Body of pancreas (tissue), 4 donors: Measurements from ENCODE around the gene ADGRG3. TPM values are rescaled to one million over a fixed set of nuclear protein-coding genes. Genes with fewer than 3 reads are reported as not detected.

Experiments used
- ATAC-seq: fragments of 150-250 bp; one replicate; pipeline ENCODE4 v1.9.1; 2016
- DNase-seq, 4 donors: peaks; one replicate each; pipeline ENCODE4 v3.0.0-alpha.2; 2019
- H3K27ac ChIP-seq, 4 donors: fragments of 200-600 bp; sonication (generic); 1 replicate in 3 of 4; 2 replicates in 1 of 4; pipeline versions ENCODE4 v1.5.1 to v1.6.1; 2016 to 2019; ENCODE audit warnings: mild to moderate bottlenecking in 1 of 4, mixed read lengths in 1 of 4, moderate library complexity in 1 of 4
- H3K27me3 ChIP-seq, 2 donors: fragments of 200-600 bp; sonication (generic); one replicate each; pipeline ENCODE4 v1.6.0; 2016; ENCODE audit warnings: mild to moderate bottlenecking in 1 of 2
- H3K36me3 ChIP-seq, 2 donors: fragments of 200-600 bp; sonication (generic); replicated peaks in 1 of 2; 2 replicates each; pipeline ENCODE4 v1.5.1; 2016; ENCODE audit warnings: low read depth in 2 of 2; ENCODE audit not compliant: insufficient read depth in 1 of 2
- H3K4me1 ChIP-seq: fragments of 200-600 bp; sonication (generic); one replicate; pipeline ENCODE4 v1.6.0; 2016
- H3K4me3 ChIP-seq, 2 donors: fragments of 200-600 bp; sonication (generic); 1 replicate in 1 of 2; 2 replicates in 1 of 2; pipeline ENCODE4 v1.5.1; 2016 to 2019
- H3K9me3 ChIP-seq, 3 donors: fragments of 200-600 bp; sonication (generic); 1 replicate in 2 of 3; 2 replicates in 1 of 3; pipeline ENCODE4 v1.5.1; 2016
- POLR2A ChIP-seq, 3 donors: fragments of 450-650 bp; IDR thresholded peaks; one replicate each; pipeline ENCODE4 v1.6.1; 2016; ENCODE audit warnings: antibody characterized with exemption in 3 of 3, mild to moderate bottlenecking in 2 of 3
- WGBS, 2 donors: methylation state at CpG; one replicate each; pipeline ENCODE4 v1.1.5; 2017; 5-methylcytosine and 5-hydroxymethylcytosine counted together
- intact Hi-C: fragments of 100-400 bp; cut with DNase I; formaldehyde crosslinking; loops from one replicate; pipeline ENCODE4 v1.15.1; 2023
- total RNA-seq, 2 donors: library from RNA; depleted of rRNA; stranded (reverse); fragments of >200 nt; gene quantifications; one replicate each; pipeline ENCODE4 v1.1.0, GENCODE V29; 2016
- TF ChIP-seq, protein P1 (sequence below), 7 experiments: fragments of 450-650 bp in 4 of 7; fragments of 200-600 bp in 3 of 7; sonication (generic) in 3 of 7; IDR thresholded peaks; one replicate each; pipeline ENCODE4 v1.5.1; 2016 to 2019; ENCODE audit warnings: antibody characterized with exemption in 7 of 7

The ADGRG3 gene
- total RNA-seq, 2 donors from 2014 or later = 2.0 to 6.0 TPM

DNA sequence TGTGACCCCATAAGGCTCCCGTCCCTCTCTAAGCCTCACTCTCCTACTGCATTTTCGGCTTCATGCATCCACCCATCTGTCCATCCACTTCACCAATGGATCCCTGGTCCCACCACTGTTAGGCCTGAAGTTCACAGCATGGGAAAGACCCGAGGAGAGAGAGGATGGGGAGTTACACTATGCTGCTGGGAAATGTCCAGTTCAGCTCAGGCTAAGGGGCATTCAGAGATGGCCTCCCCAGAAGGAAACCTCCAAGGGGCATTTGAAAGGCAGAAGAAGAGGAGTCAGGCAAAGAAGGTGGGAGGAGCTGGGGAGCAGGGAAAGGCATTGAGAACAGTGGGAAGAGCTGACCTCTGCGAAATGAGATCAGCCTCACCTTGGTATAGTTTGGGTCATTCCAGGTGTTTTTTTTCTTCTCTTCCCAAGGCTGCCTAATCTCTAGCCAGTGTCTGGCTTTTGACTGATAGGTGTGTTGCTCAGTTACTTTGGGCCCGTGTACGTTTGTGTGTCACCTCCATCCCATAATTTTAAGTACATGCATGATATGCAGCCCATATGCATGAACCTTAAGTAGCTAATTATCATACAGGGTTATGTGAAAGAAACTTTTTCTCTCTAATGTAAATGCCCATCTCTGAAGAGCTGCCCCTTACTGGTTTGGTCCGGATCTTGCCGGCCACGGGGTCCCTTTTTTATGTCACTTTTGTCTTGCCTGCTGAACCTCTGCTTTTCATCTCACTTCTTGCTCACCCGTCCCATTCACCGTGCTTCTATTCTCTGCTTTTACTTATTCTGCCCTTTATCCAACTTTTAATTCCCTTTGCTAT is 14.9 kb downstream of the ADGRG3 start:
- intact Hi-C loops = no loop called here
- 66 to 70% methylated on average over 11 of the region's 11 CpGs for WGBS, 2 donors
- DNase-seq (no peak), ATAC-seq (peak; percentile 72)
- Histone ChIP-seq H3K4me1 (peaks cover 19% of the 10 kb centered on the region), H3K36me3 (no peaks in the 10 kb centered on the region), H3K27ac (peak overlapping the region in 1 of 4 donors; percentile 16), H3K27me3 (no peaks in the 10 kb centered on the region), H3K9me3 (no peaks in the 10 kb centered on the region), H3K4me3 (no peak overlapping the region)
- TF ChIP-seq POLR2A (IDR thresholded peaks at IDR 0.05) = no peak
- TF ChIP-seq, protein P1, sequence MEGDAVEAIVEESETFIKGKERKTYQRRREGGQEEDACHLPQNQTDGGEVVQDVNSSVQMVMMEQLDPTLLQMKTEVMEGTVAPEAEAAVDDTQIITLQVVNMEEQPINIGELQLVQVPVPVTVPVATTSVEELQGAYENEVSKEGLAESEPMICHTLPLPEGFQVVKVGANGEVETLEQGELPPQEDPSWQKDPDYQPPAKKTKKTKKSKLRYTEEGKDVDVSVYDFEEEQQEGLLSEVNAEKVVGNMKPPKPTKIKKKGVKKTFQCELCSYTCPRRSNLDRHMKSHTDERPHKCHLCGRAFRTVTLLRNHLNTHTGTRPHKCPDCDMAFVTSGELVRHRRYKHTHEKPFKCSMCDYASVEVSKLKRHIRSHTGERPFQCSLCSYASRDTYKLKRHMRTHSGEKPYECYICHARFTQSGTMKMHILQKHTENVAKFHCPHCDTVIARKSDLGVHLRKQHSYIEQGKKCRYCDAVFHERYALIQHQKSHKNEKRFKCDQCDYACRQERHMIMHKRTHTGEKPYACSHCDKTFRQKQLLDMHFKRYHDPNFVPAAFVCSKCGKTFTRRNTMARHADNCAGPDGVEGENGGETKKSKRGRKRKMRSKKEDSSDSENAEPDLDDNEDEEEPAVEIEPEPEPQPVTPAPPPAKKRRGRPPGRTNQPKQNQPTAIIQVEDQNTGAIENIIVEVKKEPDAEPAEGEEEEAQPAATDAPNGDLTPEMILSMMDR (IDR thresholded peaks at IDR 0.05) = no peak

DNA sequence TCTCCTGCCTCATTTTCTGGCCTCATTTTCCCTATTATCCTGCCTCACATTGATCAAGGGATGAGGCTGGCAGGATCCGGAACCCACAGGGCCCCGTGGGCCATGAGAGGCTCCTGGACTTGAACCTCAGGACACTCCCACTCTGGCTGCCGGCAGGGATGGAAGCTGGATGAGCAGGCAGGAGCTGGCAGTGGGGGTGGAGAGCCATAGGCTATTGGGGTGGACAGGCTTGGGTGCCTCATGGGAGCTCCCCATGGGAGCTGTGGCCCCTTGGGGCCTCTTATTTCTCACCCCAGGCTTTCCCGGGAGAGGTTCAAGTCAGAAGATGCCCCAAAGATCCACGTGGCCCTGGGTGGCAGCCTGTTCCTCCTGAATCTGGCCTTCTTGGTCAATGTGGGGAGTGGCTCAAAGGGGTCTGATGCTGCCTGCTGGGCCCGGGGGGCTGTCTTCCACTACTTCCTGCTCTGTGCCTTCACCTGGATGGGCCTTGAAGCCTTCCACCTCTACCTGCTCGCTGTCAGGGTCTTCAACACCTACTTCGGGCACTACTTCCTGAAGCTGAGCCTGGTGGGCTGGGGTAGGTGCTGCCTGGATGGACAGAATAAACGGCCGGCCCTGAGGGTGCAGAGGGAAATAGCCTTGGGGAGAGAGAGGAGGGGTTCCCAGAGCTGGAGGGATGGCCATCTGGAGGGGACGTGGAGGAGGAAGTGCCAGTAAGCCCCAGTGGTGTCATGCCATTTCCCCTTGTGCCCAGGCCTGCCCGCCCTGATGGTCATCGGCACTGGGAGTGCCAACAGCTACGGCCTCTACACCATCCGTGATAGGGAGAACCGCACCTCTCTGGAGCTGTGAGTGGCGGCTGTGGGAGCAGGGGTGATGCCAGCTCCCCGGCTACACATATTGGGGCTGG is 15.8 kb downstream of the ADGRG3 start:
- WGBS, 2 donors = 79 to 87% methylated on average over 15 to 18 of the region's 18 CpGs
- H3K4me1 ChIP-seq = peaks cover 21% of the 10 kb centered on the region
- DNase-seq (no peak), ATAC-seq (no peak)
- no peak overlapping the region for H3K27ac ChIP-seq
- no peaks in the 10 kb centered on the region for H3K36me3 ChIP-seq
- intact Hi-C loops = no loop called here
- TF ChIP-seq, protein P1 (IDR thresholded peaks at IDR 0.05) = no peak
- TF ChIP-seq POLR2A (IDR thresholded peaks at IDR 0.05) = no peak
- H3K4me3 ChIP-seq = no peak overlapping the region
- no peaks in the 10 kb centered on the region for H3K27me3 ChIP-seq
- no peaks in the 10 kb centered on the region for H3K9me3 ChIP-seq

DNA sequence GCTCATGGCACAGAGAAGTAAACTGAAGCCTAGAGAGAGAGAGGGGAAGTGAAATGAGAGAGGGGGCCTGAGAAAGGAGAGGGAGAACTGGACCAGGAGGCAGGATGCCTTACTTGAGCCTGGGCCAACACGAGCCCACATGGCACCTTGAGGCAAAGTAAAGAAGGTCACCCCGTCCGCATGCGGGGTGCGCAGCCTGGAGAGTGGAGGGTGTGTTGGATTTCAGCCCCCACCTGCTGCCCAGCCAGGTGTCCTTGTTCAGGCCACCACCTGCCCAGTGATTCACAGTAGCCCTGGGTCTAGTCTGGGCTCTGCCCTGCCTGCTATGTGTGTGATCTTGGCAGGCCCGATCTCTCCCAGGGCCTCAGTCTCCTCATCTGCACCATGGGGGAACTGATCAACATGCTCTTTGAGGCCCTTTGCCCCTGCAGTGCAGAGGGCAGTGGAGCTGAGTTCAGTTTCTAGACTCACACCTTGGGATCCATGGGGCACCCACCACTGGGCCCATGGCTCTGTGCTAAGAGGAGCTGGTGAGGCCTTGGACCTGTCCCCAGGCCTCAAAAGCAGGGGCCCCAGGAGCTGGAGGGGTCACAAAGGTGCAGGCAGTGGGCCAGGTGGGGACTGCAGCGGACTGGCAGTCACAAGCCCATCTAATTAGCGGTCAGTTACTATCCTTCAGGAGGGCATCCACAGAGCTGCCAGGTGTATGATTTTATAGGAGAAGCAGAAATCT is 16.7 kb downstream of the ADGRG3 start:
- TF ChIP-seq, protein P1 (IDR thresholded peaks at IDR 0.05) = no peak
- TF ChIP-seq POLR2A (IDR thresholded peaks at IDR 0.05) = no peak

DNA sequence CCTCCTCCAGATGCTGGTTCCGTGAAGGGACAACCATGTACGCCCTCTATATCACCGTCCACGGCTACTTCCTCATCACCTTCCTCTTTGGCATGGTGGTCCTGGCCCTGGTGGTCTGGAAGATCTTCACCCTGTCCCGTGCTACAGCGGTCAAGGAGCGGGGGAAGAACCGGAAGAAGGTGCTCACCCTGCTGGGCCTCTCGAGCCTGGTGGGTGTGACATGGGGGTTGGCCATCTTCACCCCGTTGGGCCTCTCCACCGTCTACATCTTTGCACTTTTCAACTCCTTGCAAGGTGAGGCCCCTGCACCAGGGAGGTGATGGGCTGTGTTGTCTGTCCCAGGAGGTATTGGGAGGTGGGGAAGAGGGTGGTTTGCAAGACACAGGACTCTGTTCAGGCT is 17.5 kb downstream of the ADGRG3 start:
- intact Hi-C loops = no loop called here
- no peak for ATAC-seq
- Histone ChIP-seq H3K27me3 (no peaks in the 10 kb centered on the region), H3K9me3 (no peaks in the 10 kb centered on the region), H3K36me3 (no peaks in the 10 kb centered on the region), H3K27ac (no peak overlapping the region), H3K4me3 (no peak overlapping the region), H3K4me1 (peaks cover 38% of the 10 kb centered on the region)
- no peak for TF ChIP-seq POLR2A (IDR thresholded peaks at IDR 0.05)
- TF ChIP-seq, protein P1 (IDR thresholded peaks at IDR 0.05) = no peak
- WGBS, 2 donors = 93 to 96% methylated on average over 11 of the region's 11 CpGs
- DNase-seq = no peak

More for the DNA sequence above, 16.7 kb downstream of the ADGRG3 start:
- H3K9me3 ChIP-seq = no peaks in the 10 kb centered on the region
- no peak overlapping the region for H3K27ac ChIP-seq
- H3K4me1 ChIP-seq = peaks cover 30% of the 10 kb centered on the region
- no peak for ATAC-seq
- DNase-seq = no peak
- H3K36me3 ChIP-seq = no peaks in the 10 kb centered on the region
- whole genome bisulfite sequencing, 2 donors = 96 to 97% methylated on average over 6 to 8 of the region's 8 CpGs
- H3K27me3 ChIP-seq = no peaks in the 10 kb centered on the region
- intact Hi-C loops = no loop called here
- H3K4me3 ChIP-seq = no peak overlapping the region
